ENCODE data around the gene MBNL2.

Gene MBNL2

DNA sequence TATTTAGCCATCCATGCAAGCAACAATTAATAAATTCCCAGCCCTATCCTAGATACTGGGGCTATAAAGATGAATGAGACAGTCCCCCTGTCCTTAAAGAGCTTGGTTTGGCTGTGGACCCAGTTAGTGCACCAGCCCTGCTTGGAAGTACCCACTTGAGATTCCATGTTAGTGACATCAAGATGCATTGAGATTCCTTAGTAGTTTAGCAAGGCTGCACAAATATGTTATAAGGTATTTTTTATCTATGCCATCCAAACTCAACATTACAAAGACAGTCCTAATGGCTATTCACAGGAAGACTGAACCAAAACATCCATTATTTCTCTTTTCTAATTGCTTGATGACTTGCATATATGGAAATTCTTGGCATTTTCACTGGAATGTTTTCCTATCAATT, 163.0 kb downstream of the MBNL2 start:
- Histone ChIP-seq H3K9me3 (ENCODE audit: insufficient read depth, low read length) (no peaks in the 10 kb centered on the region), H3F3A (ENCODE audit: insufficient read depth) (no peaks in the 10 kb centered on the region), H2AFZ (ENCODE audit: low read depth, low read length, severe bottlenecking) (no peak overlapping the region), H3K4me3 (ENCODE audit: insufficient read depth, low read length, poor library complexity, severe bottlenecking) (no peak overlapping the region), H3K36me3 (ENCODE audit: low read length) (no peaks in the 10 kb centered on the region), H3K27me3 (ENCODE audit: low read length) (no peaks in the 10 kb centered on the region), H3K9ac (ENCODE audit: low read length) (no peak overlapping the region), H4K20me1 (ENCODE audit: low read depth, low read length) (no peaks in the 10 kb centered on the region), H3K9me2 (replicated peaks; ENCODE audit: insufficient read depth, low read length) (no peaks in the 10 kb centered on the region), H3K27ac (ENCODE audit: low read depth, low read length) (no peak overlapping the region), H3K79me2 (ENCODE audit: insufficient read depth, low read length) (no peaks in the 10 kb centered on the region), H3K4me2 (ENCODE audit: low read depth, low read length, poor library complexity, severe bottlenecking) (no peak overlapping the region)
- TF ChIP-seq, protein P1, sequence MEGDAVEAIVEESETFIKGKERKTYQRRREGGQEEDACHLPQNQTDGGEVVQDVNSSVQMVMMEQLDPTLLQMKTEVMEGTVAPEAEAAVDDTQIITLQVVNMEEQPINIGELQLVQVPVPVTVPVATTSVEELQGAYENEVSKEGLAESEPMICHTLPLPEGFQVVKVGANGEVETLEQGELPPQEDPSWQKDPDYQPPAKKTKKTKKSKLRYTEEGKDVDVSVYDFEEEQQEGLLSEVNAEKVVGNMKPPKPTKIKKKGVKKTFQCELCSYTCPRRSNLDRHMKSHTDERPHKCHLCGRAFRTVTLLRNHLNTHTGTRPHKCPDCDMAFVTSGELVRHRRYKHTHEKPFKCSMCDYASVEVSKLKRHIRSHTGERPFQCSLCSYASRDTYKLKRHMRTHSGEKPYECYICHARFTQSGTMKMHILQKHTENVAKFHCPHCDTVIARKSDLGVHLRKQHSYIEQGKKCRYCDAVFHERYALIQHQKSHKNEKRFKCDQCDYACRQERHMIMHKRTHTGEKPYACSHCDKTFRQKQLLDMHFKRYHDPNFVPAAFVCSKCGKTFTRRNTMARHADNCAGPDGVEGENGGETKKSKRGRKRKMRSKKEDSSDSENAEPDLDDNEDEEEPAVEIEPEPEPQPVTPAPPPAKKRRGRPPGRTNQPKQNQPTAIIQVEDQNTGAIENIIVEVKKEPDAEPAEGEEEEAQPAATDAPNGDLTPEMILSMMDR (IDR thresholded peaks at IDR 0.05; ENCODE audit: insufficient read depth, low read length, poor library complexity, severe bottlenecking) = no peak
- TF ChIP-seq EZH2phosphoT487 (conservative IDR thresholded peaks at IDR 0.05; ENCODE audit: low read length) = no peak

DNA sequence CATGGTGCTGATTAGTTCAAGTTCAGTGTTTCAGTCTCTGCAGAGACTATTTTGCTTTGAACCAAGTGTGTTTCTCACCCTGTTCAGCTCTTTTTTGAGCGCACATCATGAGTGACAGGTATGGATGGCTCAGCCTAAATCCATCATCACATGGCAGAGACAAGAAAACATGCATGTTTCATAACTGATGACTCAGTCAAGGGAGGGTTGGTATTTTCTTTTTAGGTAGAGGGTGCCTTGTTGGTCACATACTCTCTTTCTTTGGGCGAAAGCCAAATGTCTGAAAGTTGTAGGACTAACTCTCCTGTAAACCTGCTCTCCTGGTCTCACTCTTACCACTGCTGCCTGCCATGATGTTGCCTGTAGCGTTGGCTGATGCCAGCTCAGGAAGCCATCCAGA, 163.7 kb downstream of the MBNL2 start:
- Histone ChIP-seq H2AFZ (ENCODE audit: low read depth, low read length, severe bottlenecking) (no peak overlapping the region), H3K27ac (ENCODE audit: low read depth, low read length) (no peak overlapping the region), H3K27me3 (ENCODE audit: low read length) (no peaks in the 10 kb centered on the region), H3K4me3 (ENCODE audit: insufficient read depth, low read length, poor library complexity, severe bottlenecking) (no peak overlapping the region), H3F3A (ENCODE audit: insufficient read depth) (no peaks in the 10 kb centered on the region), H3K9ac (ENCODE audit: low read length) (no peak overlapping the region), H4K20me1 (ENCODE audit: low read depth, low read length) (no peaks in the 10 kb centered on the region), H3K9me2 (replicated peaks; ENCODE audit: insufficient read depth, low read length) (no peaks in the 10 kb centered on the region), H3K4me2 (ENCODE audit: low read depth, low read length, poor library complexity, severe bottlenecking) (no peak overlapping the region), H3K9me3 (ENCODE audit: insufficient read depth, low read length) (no peaks in the 10 kb centered on the region), H3K36me3 (ENCODE audit: low read length) (no peaks in the 10 kb centered on the region), H3K79me2 (ENCODE audit: insufficient read depth, low read length) (no peaks in the 10 kb centered on the region)
- TF ChIP-seq, protein P1 (IDR thresholded peaks at IDR 0.05; ENCODE audit: insufficient read depth, low read length, poor library complexity, severe bottlenecking) = no peak
- TF ChIP-seq EZH2phosphoT487 (conservative IDR thresholded peaks at IDR 0.05; ENCODE audit: low read length) = no peak

DNA sequence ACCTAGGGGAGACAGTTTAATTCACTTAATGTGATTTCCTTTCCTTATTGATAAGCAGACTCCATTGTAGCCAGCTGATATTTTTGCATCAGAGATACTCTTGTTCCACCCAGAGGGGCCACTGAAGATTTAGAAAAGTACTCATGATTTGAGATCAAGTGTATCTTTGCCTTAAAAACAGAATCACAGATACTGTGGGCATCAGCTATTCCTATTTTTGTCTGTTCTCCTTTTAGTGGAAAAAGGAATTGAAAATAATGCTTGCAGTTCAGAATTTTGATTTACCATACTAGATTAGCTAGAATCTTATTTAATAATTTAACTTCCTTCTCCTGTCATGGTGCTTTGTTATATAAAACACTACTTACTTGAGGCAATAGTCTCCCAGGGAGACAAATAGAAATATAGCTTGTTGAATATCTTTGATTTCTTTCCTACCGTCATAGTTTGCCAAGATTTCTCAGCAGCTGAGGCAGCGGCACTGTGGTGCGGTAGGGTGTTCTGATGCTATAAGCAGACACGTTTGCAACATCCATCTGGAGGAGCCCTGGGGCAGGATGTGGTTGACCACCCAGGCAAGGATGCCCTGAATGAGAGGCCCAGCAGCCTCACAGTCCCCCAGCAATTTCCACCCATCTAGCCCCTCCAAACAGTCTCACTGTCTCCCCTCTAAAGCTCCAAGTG, 164.8 kb downstream of the MBNL2 start:
- TF ChIP-seq, protein P1 (IDR thresholded peaks at IDR 0.05; ENCODE audit: insufficient read depth, low read length, poor library complexity, severe bottlenecking) = no peak
- no peak for TF ChIP-seq EZH2phosphoT487 (conservative IDR thresholded peaks at IDR 0.05; ENCODE audit: low read length)
- H3K9ac ChIP-seq (ENCODE audit: low read length) = no peak overlapping the region
- no peaks in the 10 kb centered on the region for H3K79me2 ChIP-seq (ENCODE audit: insufficient read depth, low read length)
- no peaks in the 10 kb centered on the region for H3K9me3 ChIP-seq (ENCODE audit: insufficient read depth, low read length)
- H3K27ac ChIP-seq (ENCODE audit: low read depth, low read length) = no peak overlapping the region
- H3K9me2 ChIP-seq (replicated peaks; ENCODE audit: insufficient read depth, low read length) = no peaks in the 10 kb centered on the region
- no peak overlapping the region for H3K4me3 ChIP-seq (ENCODE audit: insufficient read depth, low read length, poor library complexity, severe bottlenecking)
- no peak overlapping the region for H3K4me2 ChIP-seq (ENCODE audit: low read depth, low read length, poor library complexity, severe bottlenecking)
- no peaks in the 10 kb centered on the region for H4K20me1 ChIP-seq (ENCODE audit: low read depth, low read length)
- H2AFZ ChIP-seq (ENCODE audit: low read depth, low read length, severe bottlenecking) = no peak overlapping the region
- H3K27me3 ChIP-seq (ENCODE audit: low read length) = no peaks in the 10 kb centered on the region
- no peaks in the 10 kb centered on the region for H3F3A ChIP-seq (ENCODE audit: insufficient read depth)
- no peaks in the 10 kb centered on the region for H3K36me3 ChIP-seq (ENCODE audit: low read length)
